Glomerular endothelial cell (primary cell): ENCODE measurements around the gene UCK2. TPM values are rescaled to one million over a fixed set of nuclear protein-coding genes. Genes with fewer than 3 reads are reported as not detected.

Experiments
- DNase-seq: peaks from one replicate; pipeline ENCODE4 v3.0.0-alpha.2; 2011; ENCODE audit warnings: low read depth, low spot score; ENCODE audit errors: extremely low read depth
- total RNA-seq: library from RNA; depleted of rRNA; stranded (reverse); fragments of >200 nt; gene quantifications from 2 replicates; pipeline ENCODE4 v1.2.3, GENCODE V29; 2015

UCK2 gene
- total RNA-seq, 1 donor from 2014 or later, result 78.3 TPM

DNA sequence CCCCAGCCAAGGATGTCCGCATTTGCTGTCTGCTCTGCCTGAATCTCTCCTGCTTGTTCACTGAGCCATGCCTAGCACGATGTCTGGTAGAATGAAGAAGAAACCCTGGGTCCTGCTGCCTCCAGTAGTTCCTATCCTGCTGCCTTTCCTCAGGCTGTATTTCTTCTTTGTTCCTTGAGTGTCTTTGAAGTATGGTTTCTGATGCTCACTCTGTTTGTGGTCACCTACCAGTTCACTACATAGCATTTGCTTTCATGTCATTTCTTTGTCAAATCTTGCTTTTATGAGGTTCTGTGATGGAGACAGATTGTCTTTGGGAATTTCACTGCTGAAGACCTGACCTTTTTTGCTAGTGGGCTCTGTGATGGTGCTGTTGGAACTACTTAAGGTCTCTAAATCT is 5.9 kb downstream of the UCK2 start:
- DNase-seq, result no peak

DNA sequence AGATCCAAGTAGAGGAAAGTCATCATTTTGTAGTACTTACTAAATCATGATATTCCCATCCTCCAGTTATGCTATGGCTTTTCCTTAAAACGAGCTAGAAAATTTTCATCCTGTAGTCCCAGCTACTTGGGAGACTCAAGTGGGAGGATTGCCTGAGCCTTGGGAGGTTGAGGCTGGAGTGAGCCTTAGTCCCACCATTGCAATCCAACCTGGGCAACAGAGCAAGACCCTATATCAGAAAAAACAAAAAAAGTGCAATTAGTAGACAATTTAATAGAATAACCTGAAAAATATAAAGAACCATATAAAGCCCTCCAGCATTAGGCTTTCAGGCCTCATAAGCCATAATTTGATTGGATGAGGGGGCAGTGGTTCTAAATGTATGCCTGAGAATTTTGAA is 6.8 kb downstream of the UCK2 start:
- no peak for DNase-seq

DNA sequence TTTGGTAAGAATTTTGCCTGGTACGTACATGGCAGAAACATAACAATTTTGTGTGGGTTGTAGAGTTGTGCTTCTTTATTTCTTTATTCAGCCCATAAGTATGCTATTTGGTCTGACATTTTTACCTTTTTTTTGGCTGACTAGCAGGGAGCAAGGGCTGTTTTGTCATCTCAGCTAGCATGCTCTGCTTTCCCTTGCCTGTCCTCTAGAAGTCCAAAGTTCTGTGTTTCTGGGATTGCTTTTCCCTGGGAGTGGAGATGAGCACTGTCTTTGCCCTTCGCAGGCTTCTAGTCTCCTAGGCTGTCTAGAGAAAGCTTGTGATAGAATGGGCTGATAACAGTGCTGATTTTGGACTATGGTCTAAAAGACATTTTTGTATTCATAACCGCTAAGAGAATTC is 7.5 kb downstream of the UCK2 start:
- no peak for DNase-seq

DNA sequence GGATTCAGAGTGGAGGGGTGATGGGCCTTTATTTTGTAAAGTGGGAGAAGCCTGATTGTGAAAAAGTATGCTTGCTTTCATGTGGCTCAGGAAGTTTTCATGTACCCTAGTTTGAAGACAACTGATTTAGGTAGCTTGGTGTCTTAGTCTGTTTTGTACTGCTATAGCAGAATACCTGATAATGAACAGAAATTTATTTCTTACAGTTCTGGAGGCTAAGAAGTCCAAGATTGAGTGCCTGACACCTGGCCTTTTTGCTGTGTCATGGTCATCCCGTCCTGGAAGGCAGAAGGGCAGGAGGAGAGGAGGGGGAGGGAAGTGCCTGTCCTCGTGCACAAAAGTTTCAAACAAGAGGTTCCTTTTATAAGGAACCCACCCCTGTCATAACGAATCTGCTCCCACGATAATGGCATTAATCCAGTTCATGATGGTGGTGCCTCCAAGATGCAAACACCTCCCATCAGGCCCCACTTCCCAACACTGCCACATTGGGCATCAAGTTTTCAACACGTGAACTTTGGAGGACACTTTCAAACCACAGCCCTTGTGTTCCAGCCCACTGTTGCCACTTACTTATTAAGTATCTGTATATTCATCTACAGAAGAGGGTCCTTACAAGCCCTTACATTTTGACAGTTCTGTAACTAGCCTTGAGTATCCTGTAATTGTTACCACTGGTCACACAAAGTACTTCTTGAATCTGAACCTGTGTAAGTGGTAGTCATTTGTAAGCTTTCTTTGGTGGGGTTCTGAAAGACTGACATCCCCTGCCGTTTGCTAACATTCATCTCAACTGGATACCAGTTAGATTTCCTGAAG is 9.5 kb downstream of the UCK2 start:
- DNase-seq, result no peak

DNA sequence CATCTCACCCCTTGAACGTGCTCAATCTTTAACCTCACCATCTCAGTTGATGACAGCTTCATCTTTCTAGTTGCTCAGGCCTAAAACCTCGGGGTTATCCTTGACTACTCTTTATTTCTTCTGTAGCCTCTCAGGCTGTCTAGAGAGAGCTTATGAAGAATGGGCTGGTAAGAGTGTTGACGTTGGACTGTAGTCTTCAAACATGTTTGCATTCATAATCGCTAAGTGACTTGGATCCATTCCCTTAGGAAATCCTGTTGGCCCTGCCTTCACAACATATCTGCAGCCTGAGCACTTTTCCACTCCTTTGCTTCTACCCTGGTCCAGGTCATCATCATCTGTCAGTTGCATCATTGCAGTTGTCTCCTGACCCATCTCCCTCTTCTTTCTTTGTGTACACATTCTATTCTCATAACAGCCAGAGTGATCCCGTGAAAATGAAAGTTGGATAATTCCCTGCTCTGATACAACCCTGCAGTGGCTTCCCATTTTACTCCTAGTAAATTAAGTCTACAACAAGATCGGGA is 10.5 kb downstream of the UCK2 start:
- DNase-seq, result no peak

GRCh38 chr1:165840423-165840822 is 13.0 kb downstream of the UCK2 start:
- DNase-seq, result no peak

DNA sequence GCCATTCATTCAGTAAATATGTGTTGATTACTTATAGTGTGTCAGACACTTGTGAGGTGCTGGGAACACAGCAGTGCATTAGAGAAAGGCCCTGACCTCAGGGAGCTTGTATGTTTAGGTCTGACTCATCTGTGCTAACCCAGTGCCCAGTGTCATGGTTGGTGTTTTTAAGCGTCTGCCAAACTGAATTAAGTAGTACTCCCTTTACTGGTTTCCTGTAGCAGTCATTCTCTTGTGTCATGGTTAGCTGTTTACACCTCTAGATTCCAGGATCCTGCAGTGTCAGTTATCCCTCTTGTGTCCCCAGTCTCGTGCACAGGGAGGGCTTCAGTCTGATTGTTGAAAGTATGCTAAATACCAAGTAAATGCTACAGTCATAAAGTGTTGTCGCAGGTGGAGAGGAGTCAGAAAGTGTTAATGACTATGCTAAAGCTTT is 14.2 kb downstream of the UCK2 start:
- no peak for DNase-seq

DNA sequence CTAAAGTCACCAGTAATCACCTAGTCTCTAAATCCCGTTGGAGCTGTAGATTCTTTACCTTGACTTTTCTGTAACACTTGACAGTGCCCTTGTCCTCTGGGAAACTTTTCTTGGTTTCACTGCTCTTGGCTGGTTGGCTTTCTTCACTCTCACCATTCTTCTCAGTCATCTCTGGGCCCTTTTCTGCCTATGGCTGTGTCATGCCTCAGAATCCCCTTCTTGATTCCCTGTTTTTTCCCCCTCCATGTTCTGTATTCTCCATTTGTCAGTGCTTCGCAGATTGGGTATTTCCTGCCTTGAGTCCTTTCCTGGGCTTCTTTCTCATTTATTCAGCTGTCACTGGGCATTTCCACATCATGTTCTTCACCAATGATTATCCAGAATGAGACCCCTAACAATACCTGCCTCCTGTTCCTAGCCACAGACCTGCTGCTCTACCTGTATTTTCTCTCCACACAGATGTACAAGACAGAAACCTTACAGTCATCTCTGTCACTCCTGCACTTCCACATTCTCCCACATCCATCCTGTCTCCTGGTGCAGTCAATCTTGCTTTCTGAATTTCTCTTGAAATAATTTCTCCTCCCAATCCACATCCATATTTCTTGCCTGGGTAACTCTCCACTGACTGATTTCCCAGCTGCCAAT is 14.7 kb downstream of the UCK2 start:
- DNase-seq, result no peak

GRCh38 chr1:165842671-165843129 is 15.3 kb downstream of the UCK2 start:
- no peak for DNase-seq

GRCh38 chr1:165843304-165843703 is 15.9 kb downstream of the UCK2 start:
- no peak for DNase-seq

DNA sequence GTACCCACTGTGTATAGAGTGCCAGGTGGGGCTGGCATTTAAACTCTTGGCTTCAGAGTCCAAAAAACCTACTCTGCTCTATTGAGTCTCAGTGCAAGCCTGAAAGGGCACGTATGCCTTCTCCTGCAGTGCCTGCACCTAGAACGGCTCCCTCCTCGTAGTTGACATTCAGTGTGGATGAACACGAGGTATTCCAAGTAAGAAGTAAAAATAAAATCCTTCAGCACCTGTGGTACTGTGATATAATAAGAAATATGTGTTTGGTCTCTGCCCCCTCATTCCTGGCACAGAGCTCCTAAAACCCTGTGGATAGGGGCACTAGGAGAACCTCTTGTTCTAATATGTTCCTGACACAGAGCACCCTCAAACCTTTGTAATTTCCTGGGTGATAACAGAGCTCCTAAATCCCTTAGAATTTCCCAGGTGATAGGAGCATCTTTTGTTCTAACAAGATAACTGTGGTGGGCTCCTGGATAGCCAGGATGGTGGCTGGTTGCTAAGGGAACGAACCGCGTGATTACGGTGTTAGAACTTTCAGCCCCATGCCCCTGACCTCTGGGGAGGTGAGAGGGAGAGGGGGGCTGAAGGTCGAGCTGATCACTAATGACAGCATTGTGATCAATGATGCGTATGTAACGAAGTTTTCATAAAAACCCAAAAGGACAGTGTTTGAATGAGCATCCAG is 16.8 kb downstream of the UCK2 start:
- DNase-seq, result no peak

GRCh38 chr1:165844933-165845332 is 17.5 kb downstream of the UCK2 start:
- DNase-seq, result no peak

GRCh38 chr1:165845569-165845968 is 18.2 kb downstream of the UCK2 start:
- DNase-seq, result no peak

DNA sequence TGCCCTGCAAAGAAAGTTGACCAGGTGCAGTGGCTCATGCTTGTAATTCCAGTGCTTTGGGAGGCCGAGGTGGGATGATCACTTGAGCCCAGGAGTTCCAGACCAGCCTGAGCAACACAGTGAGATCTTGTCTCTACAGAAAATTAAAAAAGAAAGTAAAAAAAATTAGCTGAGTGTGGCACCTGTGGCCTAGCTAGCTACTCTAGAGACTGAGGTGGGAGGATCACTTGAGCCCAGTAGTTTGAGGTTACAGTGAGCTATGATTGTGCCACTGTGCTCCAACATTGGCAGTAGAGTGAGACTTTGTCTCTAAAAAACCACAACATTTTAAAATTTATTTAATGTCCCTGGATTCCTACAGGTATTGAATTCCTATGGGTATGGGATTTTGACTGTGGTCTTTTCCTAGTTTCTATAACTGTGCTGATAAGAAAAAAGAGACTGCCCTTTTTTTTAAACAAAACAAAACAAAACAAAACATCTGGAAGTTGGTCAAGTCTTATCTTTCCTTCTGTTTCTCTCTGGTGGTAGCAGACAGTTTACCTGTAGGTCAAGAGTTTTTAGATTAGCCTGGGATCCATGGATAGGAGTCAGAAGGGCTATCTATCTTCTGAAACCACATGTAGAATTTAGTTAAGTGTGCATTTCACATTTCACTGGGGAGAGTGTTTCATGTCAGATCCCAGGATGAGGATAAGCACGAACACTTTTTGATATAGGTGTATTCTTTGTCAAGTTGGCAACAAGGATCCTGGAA is 18.8 kb downstream of the UCK2 start:
- DNase-seq, result no peak

- no peak for DNase-seq
These were observed 20.1 kb downstream of the UCK2 start for GRCh38 chr1:165847486-165847885.

GRCh38 chr1:165849353-165850133 is 22.1 kb downstream of the UCK2 start:
- DNase-seq, result no peak

DNA sequence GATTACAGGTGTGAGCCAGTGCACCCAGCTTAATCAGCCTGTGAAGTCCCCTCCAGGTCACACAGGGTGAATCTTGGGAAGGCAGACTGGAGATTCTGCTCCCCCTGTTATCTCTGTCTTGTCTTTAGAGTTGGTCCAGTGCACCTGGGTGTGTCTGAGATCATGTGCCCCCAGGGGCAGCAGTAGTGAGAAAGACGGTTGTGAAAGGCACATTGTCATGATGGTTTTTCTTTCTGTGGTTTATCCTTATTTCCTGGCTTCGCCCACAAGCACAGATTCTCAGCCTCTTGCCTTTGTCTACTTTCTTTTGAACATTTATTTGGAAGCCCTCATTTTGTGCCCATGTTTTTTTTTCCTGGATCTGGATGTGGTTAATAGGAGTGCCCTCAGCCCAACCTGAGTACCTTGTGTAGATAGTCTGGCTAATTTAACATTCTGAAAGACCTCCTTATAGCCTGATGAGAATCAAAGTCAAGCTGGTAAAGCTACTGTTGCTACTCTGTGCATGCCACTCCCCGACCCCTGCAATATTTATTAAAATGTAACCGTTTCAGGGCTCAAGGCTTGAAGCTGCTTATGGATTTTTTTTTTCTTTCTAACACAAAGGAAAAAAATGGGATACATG is 23.7 kb downstream of the UCK2 start:
- DNase-seq, result no peak

DNA sequence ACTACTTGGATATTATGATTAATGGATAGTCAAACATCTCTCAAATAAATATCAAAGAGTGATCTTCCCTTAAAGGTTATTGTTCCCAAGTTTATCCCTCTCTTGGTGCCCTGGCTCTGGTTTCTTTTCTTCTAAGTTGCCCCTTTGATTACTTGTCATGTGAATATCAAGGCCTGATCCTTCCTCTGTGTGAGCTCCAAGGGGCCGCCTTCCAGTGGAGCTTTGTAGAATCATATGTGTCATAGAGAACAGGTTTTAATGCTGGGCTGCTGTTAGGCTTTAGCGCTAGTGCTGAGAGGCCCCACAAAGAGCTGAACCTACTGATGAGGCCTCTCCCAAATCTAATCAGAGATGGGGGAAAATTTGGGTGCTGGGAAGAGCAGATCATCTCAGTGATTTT is 25.5 kb downstream of the UCK2 start:
- DNase-seq, result no peak

- DNase-seq, result no peak
These were observed 26.2 kb downstream of the UCK2 start for GRCh38 chr1:165853528-165854075.
